GM23248 (cell line): ENCODE data around the gene TENM4. TPM values are rescaled to one million over a fixed set of nuclear protein-coding genes. Genes with fewer than 3 reads are reported as not detected.

ENCODE experiments used
- DNase-seq: peaks from one replicate; pipeline ENCODE4 v3.0.0-alpha.2; 2015
- H2AFZ ChIP-seq: fragments of 200-600 bp; sonication (generic); 2 replicates; pipeline ENCODE4 v1.6.1; 2016; ENCODE audit warnings: antibody characterized with exemption
- H3F3A ChIP-seq: fragments of 200-600 bp; sonication (generic); 2 replicates; pipeline ENCODE4 v1.6.1; 2016; ENCODE audit warnings: mild to moderate bottlenecking, antibody characterized with exemption, mixed run types; ENCODE audit not compliant: insufficient read depth
- H3K27ac ChIP-seq: fragments of 200-600 bp; sonication (generic); 2 replicates; pipeline ENCODE4 v1.5.1; 2016; ENCODE audit warnings: mild to moderate bottlenecking
- H3K27me3 ChIP-seq: fragments of 200-600 bp; sonication (generic); replicated peaks from 2 replicates; pipeline ENCODE4 v1.6.1; 2016; ENCODE audit warnings: mild to moderate bottlenecking; ENCODE audit not compliant: insufficient read depth
- H3K36me3 ChIP-seq: fragments of 200-600 bp; sonication (generic); 2 replicates; pipeline ENCODE4 v1.6.1; 2016; ENCODE audit warnings: low read depth, mild to moderate bottlenecking
- H3K4me1 ChIP-seq: fragments of 200-600 bp; sonication (generic); 2 replicates; pipeline ENCODE4 v1.6.1; 2016; ENCODE audit warnings: mild to moderate bottlenecking; ENCODE audit not compliant: insufficient read depth
- H3K4me2 ChIP-seq: fragments of 200-600 bp; sonication (generic); one replicate; pipeline ENCODE4 v1.6.1; 2016; ENCODE audit warnings: mild to moderate bottlenecking; ENCODE audit not compliant: unreplicated experiment
- H3K4me3 ChIP-seq: fragments of 200-600 bp; sonication (generic); 2 replicates; pipeline ENCODE4 v1.5.1; 2016; ENCODE audit warnings: mild to moderate bottlenecking
- H3K79me2 ChIP-seq: fragments of 200-600 bp; sonication (generic); 2 replicates; pipeline ENCODE4 v1.6.1; 2016; ENCODE audit warnings: mild to moderate bottlenecking; ENCODE audit not compliant: insufficient read depth
- H3K9ac ChIP-seq: fragments of 200-600 bp; sonication (generic); 2 replicates; pipeline ENCODE4 v1.6.1; 2016; ENCODE audit warnings: mild to moderate bottlenecking
- H3K9me2 ChIP-seq: fragments of 200-600 bp; sonication (generic); 2 replicates; pipeline ENCODE4 v1.6.1; 2016; ENCODE audit warnings: mixed run types, mild to moderate bottlenecking, moderate library complexity; ENCODE audit not compliant: insufficient read depth
- H3K9me3 ChIP-seq: fragments of 200-600 bp; sonication (generic); one replicate; pipeline ENCODE4 v1.6.1; 2017; ENCODE audit warnings: low read depth
- H4K20me1 ChIP-seq: fragments of 200-600 bp; sonication (generic); 2 replicates; pipeline ENCODE4 v1.6.0; 2016; ENCODE audit not compliant: insufficient read depth
- EZH2 ChIP-seq: fragments of 200-600 bp; sonication (generic); IDR thresholded peaks from 2 replicates; pipeline ENCODE4 v1.6.1; 2018; ENCODE audit warnings: antibody characterized with exemption, mild to moderate bottlenecking; ENCODE audit not compliant: insufficient read depth, poor library complexity, severe bottlenecking
- EZH2phosphoT487 ChIP-seq: fragments of 200-600 bp; sonication (generic); IDR thresholded peaks from 2 replicates; pipeline ENCODE4 v1.6.1; 2018; ENCODE audit warnings: antibody characterized with exemption, moderate library complexity, mild to moderate bottlenecking, low read depth; ENCODE audit not compliant: insufficient read depth
- WGBS, 2 experiments: methylation state at CpG; one replicate each; pipeline ENCODE4 v1.1.6; 2015 to 2017; ENCODE audit warnings: low lambda C conversion rate in 2 of 2, low coverage in 1 of 2; ENCODE audit errors: missing lambda C conversion rate in 2 of 2; 5-methylcytosine and 5-hydroxymethylcytosine counted together
- in situ Hi-C: fragments of 300-500 bp; cut with MboI; formaldehyde crosslinking; loops from 2 replicates; pipeline ENCODE4 v1.15.0; 2020
- polyA plus RNA-seq: library from polyadenylated mRNA; unstranded; fragments of >200 nt; fragmentation: Nextera tagmentation; extraction: Ambion mirVana; gene quantifications from 2 replicates; pipeline ENCODE4 v1.2.1, GENCODE V29; 2016
- total RNA-seq: library from RNA; depleted of rRNA; stranded (reverse); fragments of >200 nt; shearing (Covaris generic); gene quantifications from 2 replicates; pipeline ENCODE4 v1.2.3, GENCODE V29; 2014

Gene TENM4
- total and polyA plus RNA-seq, 2 experiments from 2014 or later = 0.11 to 0.48 TPM

DNA sequence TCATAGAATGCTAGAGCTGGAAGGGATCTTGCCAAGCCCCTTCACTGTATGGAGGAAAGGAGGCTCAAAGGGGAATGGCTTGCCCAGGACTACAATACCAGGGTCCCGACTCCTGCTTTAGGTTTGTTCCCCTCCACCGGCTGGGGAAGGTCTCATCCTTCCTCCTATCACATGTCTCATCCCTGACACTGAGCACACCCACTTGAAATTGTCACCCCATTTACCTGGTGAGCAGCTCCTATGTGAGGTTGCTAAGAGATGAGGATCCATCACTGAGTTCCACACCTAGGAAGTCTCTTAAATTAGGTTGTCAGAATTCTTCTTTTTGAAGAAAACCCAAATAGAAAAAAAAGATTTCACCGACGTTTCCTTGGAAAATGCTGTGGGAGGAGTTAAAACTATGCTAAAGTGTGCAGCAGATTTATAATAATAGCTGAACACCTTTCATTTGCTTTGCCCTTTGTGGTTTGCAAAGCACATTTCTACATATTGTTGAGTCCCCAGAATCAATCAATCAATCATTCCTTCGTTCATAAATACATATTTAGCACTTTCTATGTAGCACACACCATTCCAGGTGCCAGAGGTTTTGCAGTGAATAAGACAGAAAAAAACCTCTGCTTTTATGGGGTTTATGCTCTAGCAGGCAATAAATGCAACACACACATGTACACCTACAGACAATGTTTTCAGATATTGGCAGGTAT, 91.7 kb downstream of the TENM4 start:
- H4K20me1 ChIP-seq = no peaks in the 10 kb centered on the region
- H3F3A ChIP-seq = no peaks in the 10 kb centered on the region
- no peak overlapping the region for H3K9ac ChIP-seq
- H3K79me2 ChIP-seq = no peaks in the 10 kb centered on the region
- WGBS, 2 experiments = 21 to 28% methylated on average over 5 of the region's 5 CpGs
- no peak overlapping the region for H3K4me3 ChIP-seq
- no peaks in the 10 kb centered on the region for H3K36me3 ChIP-seq
- H3K27me3 ChIP-seq = peaks cover 10% of the 10 kb centered on the region; the same call in 1 of the 2 replicates
- TF ChIP-seq EZH2phosphoT487 (no peak), EZH2 (no peak)
- no peak for DNase-seq
- H2AFZ ChIP-seq = no peak overlapping the region
- H3K4me1 ChIP-seq = no peaks in the 10 kb centered on the region
- H3K9me3 ChIP-seq = no peaks in the 10 kb centered on the region
- in situ Hi-C loops = no loop called here
- no peak overlapping the region for H3K4me2 ChIP-seq
- no peaks in the 10 kb centered on the region for H3K9me2 ChIP-seq
- no peak overlapping the region for H3K27ac ChIP-seq

DNA sequence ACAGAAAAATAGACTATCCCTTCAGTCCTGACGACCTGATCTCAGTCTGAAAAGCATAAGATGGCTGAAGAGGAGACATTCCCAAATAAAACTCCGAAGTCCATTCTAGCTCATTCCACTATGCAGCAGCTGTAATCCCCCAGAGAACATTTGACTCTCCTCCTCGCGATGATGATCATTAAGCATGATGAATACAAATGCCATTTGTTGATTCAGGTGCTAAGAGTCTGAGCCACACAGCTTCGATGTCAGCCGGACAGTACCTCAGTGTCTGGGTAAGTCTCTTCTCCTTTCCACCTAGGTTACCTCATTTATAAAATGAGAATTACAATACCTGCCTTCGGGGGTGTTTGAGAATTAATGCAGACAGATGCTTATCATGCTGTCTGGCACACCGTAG, 94.8 kb downstream of the TENM4 start:
- Histone ChIP-seq H3K4me3 (no peak overlapping the region), H3K4me2 (no peak overlapping the region), H3K79me2 (no peaks in the 10 kb centered on the region), H3K4me1 (no peaks in the 10 kb centered on the region), H3F3A (no peaks in the 10 kb centered on the region), H3K27me3 (peaks cover 6% of the 10 kb centered on the region; the same call in 1 of the 2 replicates), H3K27ac (no peak overlapping the region), H3K9ac (no peak overlapping the region), H4K20me1 (no peaks in the 10 kb centered on the region), H3K9me2 (no peaks in the 10 kb centered on the region), H2AFZ (no peak overlapping the region), H3K36me3 (no peaks in the 10 kb centered on the region), H3K9me3 (no peaks in the 10 kb centered on the region)
- in situ Hi-C loops = no loop called here
- WGBS, 2 experiments = 43 to 44% methylated on average over 8 of the region's 8 CpGs
- TF ChIP-seq EZH2phosphoT487 = no peak
- TF ChIP-seq EZH2 = no peak
- DNase-seq = no peak

DNA sequence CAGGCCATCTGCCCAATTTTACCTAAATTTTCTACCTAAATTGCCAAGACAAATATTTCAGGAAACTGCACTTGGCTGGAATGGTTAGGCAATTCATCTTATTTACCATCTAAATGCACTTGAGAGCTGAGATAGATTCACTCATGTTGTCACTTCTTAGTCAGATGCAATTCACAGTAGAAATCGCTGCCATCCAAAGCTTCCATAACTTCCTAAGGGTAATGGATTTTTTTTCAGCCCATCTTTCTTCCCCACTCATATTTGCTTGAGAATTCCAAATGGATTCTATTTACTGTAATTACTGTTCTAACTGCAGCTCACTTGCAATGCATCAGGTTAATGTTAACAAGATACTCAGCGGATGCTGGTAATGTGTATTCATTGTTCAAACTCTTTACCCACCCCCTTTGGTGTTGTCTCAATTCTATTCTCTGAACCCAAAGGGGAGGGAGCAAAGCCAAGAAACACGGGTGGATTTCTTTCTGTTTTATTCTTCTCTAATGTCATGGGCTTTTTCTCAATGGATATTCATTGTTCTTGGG, 96.0 kb downstream of the TENM4 start:
- H3K27ac ChIP-seq = no peak overlapping the region
- no peaks in the 10 kb centered on the region for H4K20me1 ChIP-seq
- in situ Hi-C loops = no loop called here
- H3K4me2 ChIP-seq = no peak overlapping the region
- no peaks in the 10 kb centered on the region for H3K9me2 ChIP-seq
- no peak for DNase-seq
- 20 to 28% methylated on average over 3 of the region's 3 CpGs for WGBS, 2 experiments
- TF ChIP-seq EZH2phosphoT487 = no peak
- no peak for TF ChIP-seq EZH2
- no peak overlapping the region for H3K4me3 ChIP-seq
- no peaks in the 10 kb centered on the region for H3K79me2 ChIP-seq
- no peaks in the 10 kb centered on the region for H3F3A ChIP-seq
- H3K9me3 ChIP-seq = no peaks in the 10 kb centered on the region
- H3K36me3 ChIP-seq = no peaks in the 10 kb centered on the region
- H3K4me1 ChIP-seq = no peaks in the 10 kb centered on the region
- no peak overlapping the region for H3K9ac ChIP-seq
- no peak overlapping the region for H2AFZ ChIP-seq
- peaks cover 6% of the 10 kb centered on the region; the same call in 1 of the 2 replicates for H3K27me3 ChIP-seq

DNA sequence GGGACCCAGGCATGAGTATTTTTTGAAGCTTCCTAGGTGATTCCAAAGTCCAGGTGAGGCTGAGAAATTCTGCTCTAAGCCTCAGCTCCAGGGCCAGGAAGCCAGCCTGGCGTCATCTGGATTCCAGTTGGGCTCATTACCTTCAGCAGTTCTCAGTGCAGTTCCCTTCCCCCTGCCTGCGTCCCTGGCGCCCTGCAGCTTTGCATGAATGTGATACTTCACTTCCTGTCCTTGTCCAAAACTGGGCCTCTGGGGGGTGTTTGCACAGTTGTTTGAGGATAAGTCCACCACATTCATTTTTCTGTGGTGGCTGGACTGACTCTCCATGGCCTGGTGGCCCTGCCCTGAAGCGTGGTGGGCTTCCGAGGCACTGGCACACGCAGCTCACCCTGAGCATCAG, 98.1 kb downstream of the TENM4 start:
- Histone ChIP-seq H3F3A (no peaks in the 10 kb centered on the region), H3K79me2 (no peaks in the 10 kb centered on the region), H3K4me1 (no peaks in the 10 kb centered on the region), H2AFZ (no peak overlapping the region), H3K9me3 (no peaks in the 10 kb centered on the region), H3K4me2 (no peak overlapping the region), H3K4me3 (no peak overlapping the region), H3K9ac (no peak overlapping the region), H3K27me3 (no peaks in the 10 kb centered on the region; the same call in 1 of the 2 replicates), H3K36me3 (no peaks in the 10 kb centered on the region), H4K20me1 (no peaks in the 10 kb centered on the region), H3K27ac (no peak overlapping the region), H3K9me2 (no peaks in the 10 kb centered on the region)
- no peak for DNase-seq
- in situ Hi-C loops = no loop called here
- TF ChIP-seq EZH2 (no peak), EZH2phosphoT487 (no peak)
- WGBS, 2 experiments = 48 to 66% methylated on average over 6 of the region's 6 CpGs
